ENCODE measurements around the gene RAPGEF3.

The RAPGEF3 gene

DNA sequence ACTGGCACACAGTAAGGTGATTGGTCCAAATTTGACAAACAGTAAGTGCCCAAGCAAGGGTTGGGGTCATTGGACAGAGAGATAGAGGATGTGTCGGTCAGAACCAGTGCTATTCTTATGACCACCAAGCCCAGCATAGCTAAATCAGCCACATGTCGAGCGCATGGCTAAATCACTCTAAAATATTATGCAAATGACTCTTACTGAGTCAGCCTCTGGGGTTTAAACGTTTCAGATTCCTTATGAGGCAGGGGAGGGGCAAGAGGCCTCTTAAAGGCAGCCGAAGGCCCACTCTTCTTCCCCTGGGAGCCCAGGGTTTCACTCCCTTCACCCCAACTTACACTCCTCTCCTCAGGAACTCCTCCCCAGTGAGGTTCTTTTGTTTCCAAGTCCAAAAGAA lies 32.8 kb downstream of the RAPGEF3 start:
- in situ Hi-C loops (cut with MboI; ENCODE audit: low sequenced_read_pairs): no loop called here

DNA sequence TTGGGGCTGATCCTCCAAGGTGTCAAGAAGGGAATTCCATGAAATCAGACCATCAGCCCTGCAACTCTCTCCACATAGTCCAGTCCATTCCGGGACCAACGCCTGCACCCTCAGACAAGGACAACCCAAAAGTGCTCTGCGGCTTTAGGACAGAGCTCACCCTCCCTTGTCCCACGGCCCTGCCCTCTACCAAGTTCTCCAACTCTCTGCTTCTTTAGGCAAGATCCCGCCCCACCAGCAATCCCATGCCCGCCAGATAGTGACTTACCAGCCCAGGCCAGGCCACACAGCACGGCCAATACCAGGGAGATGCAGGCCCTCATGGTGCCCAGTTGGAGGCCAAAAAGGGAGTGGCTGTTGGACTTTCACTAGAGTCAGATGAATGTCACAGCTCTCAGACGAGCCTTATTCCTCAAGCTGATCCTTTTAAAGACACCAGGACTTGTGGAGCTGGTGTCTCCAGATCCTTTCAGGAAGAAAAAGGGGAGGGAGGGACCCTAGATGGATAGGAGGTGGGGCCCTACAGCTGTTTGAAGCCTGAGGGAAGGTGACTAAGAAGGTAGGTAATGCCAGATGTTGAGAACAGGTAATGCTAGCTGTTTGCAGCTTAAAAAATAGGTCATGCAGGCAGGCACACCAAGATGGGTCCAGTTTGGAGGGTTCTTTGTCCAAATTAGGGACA lies 33.4 kb downstream of the RAPGEF3 start, which contains the start of gene ENDOU:
TSS of gene ENDOU (minus strand) at position 400 of the 682 bp plus-strand sequence. CDS start at position 323, 77 bp downstream.
- in situ Hi-C loops (cut with MboI; ENCODE audit: low sequenced_read_pairs): no loop called here

DNA sequence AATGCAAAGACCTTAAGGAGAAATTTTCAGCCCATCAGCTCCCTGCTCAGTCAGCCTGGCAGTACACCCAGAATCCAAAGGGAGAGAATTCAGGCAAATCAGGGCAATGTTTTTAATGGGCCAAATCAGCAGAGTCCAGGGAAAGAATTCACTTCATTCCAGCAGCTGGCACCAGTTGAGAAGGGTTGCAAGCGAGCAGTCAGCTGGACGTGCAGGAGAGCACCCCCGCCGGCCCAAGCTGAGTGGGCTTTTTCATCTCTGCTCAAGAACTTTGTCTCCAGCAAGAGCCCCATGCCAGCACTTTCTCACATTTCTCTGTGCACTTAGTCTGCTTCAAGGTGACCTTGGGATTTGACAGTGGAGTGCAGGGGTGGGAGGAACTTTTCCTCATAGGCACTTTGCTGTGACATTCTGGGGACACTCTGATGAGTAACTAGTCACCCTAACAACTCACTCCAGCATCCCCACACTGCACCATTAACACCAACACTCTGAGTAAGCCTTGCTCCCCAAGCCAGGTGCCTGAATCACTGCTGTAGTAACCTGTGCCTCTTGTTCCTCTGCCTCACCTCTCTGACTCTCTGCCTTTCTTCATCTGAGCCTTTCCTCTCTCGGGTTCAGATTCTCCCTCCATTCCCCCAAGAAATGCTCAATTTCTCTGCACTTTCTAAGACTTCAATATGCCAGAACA lies 35.6 kb downstream of the RAPGEF3 start:
- in situ Hi-C loops (cut with MboI; ENCODE audit: low sequenced_read_pairs): no loop called here

DNA sequence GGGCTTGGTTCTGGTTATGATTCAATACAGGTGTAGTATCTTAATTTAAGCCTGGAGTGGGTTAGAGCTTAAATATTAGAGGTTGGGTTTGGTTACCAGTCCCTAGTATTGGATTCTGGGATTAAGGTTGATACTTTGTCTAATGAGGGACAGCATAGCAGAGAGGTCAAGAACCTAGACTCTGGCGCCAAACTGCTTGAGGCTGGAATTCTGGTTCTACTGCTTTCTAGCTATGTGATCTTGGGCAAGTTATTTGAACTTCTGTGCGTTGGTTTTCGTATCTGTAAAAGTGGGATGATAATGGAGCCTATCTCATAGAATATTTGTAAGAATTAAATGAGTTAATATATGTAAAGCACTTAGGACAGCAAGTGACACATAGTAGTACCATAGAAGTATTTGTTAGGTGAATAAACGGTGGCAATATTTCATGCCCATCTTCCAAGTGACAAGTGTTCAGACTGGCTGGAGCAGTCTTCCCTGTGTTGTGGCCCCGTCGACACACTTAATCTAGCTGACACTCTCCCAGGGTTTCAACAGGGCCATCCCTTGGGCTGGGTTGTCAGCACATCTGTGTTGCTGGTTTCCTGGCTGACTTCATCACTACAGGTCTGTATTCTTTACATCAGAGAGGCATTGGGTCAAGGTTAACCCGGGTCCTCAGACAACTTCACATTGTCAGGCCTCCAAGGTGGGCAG lies 36.4 kb downstream of the RAPGEF3 start:
- in situ Hi-C loops (cut with MboI; ENCODE audit: low sequenced_read_pairs): no loop called here

DNA sequence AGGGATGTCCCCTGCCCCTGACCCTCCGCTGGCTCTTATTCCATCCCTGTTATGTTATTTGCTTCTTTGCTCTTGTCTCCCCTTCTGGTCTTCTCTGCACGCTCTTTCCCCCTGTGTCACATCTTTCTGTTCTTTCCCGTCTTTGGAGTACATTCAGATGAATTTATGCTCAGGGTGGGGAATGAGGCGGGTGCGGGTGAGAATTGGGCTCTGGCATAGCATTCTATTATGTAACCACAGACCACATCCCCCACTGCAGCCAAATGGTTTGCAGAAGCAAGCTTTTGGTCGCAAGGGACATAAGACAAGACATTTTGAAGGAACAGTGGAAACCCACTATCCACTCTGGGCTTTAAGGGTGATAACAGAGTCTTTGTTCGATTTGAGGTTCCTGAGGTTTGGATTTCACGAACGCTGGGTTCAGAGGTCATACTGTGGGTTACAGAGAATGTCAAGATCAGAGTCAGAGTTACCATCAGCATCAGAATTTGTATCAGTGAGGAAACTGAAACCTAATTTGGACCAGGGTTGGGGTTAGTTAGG lies 37.2 kb downstream of the RAPGEF3 start:
- in situ Hi-C loops (cut with MboI; ENCODE audit: low sequenced_read_pairs): no loop called here

DNA sequence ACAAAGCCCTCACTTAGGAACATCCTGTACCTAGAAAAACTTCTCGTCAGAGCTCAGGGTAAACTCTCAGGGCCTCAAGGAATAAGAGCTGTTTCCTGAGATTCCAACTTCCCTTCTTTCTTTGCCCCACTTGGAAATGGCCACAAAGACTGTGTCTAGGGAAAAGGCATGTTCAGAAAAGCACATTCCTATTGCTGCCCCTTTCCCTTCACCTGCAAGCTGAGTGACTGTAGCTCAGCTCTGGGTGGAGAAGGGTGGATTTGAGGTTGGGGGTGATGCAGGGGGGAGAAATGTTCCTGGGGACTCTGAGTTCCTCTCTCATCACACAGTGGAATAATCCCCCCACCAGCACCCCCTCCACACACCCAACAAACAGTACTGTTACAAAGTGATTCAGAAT lies 40.1 kb downstream of the RAPGEF3 start:
- in situ Hi-C loops (cut with MboI; ENCODE audit: low sequenced_read_pairs): no loop called here

DNA sequence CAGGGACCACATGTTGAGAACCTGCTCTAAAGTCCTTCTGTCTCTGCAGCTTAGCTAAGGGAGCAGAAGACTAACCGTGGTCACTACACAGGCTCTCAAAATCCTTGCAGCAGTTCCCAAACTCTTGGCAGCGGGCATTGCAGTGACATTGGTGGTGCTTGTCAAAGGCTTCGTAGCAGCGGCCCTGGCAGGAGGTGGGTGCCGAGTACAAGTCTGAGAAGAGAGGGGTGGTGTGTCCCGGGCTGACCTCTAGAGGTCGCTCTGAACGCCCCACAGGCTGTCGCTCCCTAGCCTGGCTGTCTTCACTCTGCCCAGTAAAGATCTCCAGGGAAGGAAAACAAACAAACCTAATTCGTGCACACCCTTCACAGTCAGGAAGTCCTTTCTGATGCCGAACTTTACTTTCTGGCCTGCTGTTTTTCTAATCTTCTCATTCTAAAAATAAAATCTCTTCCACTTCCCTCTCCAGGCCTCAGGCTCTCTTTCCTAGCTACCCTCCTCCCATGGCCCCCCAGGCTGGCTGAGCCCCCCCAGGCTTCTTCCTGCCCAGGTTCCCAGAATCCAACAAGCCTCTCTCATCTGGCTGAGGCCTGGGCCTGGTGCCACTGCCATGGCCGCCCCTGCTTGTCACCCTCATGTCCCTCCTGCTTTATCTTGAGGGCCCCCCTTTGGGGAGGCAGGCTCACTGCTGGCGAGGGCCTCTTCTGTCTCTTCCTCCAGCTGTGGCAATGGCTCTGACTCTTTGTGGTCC lies 41.1 kb downstream of the RAPGEF3 start:
- in situ Hi-C loops (cut with MboI; ENCODE audit: low sequenced_read_pairs): no loop called here

DNA sequence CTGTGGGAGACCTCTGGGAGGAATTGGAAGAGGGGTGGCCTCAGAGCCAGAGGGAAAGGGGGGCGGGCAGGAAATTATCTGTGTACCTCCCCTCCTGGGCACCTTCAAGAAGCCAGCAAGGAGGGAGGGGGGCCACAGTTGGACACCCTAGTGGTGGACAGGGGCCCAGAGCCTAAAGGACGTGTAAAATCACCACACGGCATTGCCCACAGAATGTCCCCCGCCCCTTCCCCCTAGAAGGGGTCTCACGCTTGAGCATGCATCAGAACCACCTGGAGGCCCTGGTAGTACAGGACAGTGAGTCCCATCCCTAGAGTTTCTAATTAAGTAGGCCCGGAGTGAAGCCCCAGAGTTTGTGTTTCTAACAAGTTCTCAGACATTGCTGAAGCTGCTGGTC lies 41.6 kb downstream of the RAPGEF3 start:
- in situ Hi-C loops (cut with MboI; ENCODE audit: low sequenced_read_pairs): no loop called here

DNA sequence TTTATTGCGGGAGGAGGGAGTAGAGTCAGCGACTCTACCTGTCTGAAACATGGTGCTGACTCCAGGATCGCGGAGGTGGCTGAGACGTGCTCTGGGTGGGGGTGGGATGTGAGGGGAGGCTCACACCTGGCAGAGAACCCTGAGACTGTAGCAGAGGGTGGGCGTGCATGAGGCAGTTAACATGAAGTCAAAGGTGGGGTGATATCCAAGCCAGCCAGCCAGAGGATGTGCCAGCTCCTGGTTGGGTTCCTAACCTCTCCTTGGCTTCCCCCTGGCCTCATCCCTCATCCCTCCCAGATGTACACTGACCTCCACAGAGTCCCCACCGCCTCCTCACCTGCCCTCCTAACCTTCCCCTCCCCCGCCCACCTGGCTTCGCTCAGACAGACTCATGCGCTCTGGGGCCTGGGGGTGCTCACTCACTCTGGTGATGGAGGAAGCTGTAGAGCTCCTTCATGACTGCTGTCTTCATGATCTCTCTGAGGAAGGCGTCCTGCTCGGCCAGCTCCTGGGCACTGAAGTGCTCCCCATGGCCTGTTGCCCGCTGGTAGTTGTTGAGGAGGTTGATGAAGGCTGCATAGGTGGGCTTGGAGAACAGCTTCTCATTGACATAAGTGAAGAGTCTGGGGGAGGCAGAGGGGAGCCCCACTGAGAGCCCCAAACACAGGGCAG lies 42.7 kb downstream of the RAPGEF3 start:
- in situ Hi-C loops (cut with MboI; ENCODE audit: low sequenced_read_pairs): no loop called here

DNA sequence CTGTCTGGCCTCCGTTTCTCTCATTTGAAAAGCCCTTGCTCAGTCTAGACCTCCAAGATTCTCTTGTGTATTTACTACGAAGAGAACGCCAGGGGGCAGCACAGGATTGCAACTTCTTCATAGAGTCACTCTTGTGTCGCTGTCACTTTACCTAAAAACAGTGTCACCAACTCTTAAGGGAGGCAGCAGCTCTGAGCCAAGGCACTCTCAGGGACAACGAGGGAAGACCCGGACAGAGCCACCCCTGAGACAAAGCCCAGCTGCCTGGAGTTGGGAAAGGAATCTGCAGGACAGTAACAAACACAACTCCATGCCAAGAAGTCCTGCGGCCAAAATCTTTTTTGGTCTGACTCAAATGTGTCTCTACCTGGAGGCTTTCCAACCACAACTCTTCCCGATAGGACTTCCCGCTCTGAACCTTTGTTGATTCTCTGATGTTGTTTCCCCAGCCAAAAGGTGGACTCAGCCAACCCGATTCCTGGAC lies 43.2 kb downstream of the RAPGEF3 start:
- in situ Hi-C loops (cut with MboI; ENCODE audit: low sequenced_read_pairs): no loop called here

DNA sequence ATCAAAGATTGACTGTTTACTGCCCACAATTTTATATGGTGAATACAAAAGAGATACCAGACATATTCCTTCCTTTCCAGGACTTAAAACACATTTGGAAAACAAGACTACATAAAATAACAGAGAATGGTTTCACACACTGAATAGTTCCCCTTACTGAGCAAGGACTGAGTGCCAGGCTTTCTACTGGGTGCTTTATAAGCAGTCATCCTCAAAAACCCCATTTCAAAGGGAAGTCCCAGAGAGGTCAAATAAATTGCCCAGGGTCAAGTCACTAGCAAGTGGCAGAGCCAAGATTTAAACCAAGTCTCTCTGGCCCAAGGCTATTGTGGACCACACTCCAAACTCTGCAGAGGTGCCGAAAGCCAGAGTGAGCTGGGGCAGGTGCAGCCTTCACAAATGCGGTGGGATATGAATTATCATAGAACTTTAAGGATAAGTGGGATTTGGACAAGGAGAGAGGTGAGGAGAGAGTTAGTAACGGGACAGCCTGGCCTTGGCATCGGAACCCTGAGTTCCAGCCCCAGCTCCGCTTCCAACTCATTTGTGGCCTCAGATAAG lies 43.8 kb downstream of the RAPGEF3 start:
- in situ Hi-C loops (cut with MboI; ENCODE audit: low sequenced_read_pairs): no loop called here

DNA sequence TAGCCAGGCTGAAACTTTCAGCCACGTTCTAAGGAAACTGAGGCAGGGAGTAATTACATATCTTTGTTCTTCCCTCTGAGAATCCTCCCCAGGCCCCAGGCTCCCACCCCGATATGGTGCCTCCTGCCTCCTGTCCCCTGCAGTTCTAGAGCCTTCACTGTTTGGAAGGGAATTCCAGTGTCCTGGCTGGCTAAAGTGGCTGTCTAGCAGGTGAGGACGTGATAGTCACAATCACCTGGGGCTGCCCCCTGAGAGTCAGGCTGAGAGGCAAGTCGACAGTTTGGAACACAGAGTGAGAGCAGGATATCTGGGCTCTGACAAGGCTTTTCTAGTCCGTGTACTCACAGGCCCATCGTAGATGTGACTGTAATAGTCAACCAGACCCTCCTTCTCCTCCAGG lies 46.5 kb downstream of the RAPGEF3 start:
- in situ Hi-C loops (cut with MboI; ENCODE audit: low sequenced_read_pairs): no loop called here

DNA sequence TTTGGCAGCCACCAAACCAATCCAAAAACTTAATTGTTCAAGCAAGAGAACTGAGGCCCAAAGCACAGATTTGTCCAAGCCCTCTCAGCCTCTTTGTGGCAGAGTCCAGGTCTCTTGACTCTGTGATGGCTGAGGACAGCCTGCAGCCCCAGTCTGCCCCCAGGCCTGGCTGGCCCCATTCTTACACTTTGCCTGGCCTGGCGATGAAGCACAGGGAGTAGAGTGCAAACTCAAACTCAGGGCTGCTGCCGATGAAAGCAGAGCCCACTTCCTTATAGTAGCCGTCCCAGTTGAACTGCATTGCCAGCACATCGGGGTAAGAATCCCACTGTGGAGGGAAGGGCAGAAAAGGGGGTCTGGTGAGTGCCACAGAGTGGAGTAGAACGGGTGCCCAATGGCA lies 47.2 kb downstream of the RAPGEF3 start:
- in situ Hi-C loops (cut with MboI; ENCODE audit: low sequenced_read_pairs): no loop called here

DNA sequence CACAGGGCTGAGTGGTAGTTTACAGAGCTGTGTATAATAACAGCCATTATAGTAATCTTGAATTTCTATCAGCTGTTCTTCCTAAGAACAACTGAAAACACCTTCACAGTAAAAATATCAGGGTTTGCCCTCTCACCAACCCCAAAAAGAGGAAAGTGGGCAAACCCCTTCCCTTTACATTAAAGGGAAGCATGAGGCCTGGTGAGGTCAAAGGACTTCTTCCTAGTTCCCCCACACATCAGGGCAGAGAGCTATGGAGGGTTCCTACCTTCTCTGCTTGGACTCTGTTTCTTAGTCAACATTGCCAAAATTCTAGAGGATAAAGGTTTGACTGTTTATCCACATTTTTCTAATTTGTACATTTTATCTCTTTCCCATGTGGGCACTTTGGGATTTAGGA lies 48.4 kb downstream of the RAPGEF3 start:
- in situ Hi-C loops (cut with MboI; ENCODE audit: low sequenced_read_pairs): no loop called here

DNA sequence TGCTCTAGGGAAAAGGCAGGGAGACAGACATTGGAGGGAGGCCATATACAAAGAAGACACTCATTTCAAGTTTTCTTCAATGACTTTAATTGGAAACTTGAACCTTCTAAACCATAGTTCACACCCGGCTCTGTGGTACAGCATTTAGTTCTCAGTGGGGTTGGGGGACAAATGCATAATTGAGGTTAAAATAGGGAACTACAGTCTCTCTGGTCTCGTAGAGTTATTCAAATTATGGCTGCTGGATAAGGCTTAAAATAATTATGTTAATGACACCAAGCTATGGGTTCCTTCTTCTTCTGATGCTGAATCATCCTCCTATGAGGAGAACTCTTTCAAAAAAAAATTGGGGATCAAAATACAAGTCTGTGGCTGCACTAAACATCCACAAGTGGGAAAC lies 49.0 kb downstream of the RAPGEF3 start:
- in situ Hi-C loops (cut with MboI; ENCODE audit: low sequenced_read_pairs): no loop called here

DNA sequence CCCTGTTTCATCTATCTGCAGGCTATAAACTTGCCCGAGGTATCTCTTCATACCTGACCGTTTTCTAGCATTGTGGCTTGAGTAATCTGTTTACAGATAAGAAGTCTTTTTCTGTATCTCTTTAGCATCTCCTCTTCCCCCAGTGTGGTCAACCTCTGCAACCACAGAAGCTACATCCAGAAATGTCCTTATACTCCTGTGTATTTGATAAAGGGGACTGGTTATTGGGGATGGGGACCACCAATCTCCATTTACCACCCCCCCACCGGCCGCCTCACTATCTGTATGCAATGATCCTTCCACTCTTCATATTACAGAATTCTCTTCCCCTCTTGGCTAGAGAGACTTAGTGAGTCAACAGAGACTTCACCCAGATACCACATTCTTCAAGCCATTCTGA lies 49.4 kb downstream of the RAPGEF3 start:
- in situ Hi-C loops (cut with MboI; ENCODE audit: low sequenced_read_pairs): no loop called here

DNA sequence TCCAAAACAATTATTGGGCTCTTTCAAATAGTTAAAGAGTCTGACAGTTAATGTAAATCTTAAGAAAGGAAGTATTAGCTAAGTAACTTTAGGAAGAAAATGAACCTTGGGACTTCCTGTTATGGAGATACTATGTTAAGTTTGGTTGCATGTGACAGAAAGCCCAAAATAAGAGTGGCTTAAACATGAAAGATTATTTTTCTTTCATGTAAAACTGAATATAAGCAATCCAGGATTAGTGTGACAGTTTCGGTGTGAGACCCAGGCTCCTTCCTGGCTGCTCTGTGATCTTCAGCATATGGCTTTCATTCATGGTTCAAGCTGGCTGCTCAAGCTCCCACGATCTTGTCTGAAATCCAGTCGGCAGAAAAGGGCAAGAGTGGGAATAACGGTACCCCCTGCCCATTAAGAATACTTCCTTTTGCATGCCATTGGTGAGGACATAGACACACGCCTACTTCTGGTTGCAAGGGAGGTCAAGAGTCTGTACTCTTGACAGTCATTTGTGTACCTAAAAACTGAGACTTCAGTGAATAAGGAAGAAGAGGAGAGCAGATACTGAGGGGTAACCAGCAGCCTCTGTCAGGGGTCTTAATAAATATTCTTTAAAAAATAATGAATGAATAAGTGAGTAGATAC lies 50.7 kb downstream of the RAPGEF3 start:
- in situ Hi-C loops (cut with MboI; ENCODE audit: low sequenced_read_pairs): no loop called here

DNA sequence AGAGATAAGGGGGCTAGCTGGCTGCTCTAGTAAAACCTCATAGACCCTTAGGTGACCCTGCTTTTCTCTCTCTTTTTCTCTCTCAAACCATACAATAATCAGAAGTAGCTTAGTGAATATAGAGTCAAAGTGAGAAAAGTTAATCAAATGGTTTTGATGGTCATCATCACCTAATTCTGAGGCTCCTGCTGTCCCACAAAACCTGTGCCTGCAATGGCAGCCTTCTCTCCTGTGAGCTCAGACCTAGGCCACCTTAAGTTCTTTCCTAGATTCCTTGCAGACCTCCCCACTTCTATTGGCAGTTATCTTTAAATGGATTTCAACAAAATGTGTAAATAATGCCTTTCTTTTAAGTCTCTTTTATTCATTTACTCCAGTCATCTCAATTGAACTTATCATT lies 51.3 kb downstream of the RAPGEF3 start:
- in situ Hi-C loops (cut with MboI; ENCODE audit: low sequenced_read_pairs): no loop called here

DNA sequence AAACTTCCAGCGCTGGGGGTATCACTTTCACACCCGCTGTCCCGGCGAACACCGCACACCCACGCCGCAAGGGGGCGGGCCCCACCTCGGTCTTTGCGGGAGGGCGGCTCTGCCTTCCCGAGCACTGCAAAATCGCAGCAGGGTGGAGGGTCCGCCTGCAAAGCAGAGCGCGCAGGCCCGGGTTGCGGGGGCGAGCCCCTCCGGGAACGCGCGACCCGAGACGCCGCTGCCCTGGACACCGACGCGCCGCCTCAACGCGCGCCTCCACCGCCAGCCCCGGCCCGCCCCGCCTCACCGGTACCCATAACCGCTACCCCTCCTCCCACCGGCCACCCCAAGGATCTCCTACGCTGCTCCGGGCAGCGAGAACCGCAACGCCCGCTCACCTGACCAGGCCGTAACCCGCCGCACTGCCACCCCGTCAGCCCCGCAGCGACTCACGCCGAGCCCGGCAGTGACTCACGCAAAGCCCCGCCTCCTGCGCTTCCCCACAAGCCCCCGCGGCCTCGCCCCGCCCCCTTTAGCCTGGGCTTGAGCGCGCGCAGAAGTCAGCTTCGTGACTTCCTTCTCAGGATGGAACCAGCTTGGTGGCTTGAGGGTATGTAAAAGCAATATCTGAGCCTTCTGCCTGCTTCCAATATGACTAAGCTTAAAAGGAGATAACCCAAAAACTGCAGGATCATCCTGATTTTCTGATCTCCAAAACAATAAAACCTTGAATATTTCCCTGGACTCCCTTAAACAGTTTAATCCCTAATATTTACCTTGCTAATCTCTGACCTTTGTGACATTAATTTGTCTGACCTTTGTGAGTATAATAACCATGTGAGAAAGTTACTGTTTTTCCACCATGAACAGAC lies 52.9 kb downstream of the RAPGEF3 start, which contains the start of gene RPAP3:
TSS of gene RPAP3 (minus strand) at position 465 of the 860 bp plus-strand sequence. CDS start 3,190 bp downstream, outside the sequence.
- in situ Hi-C loops (cut with MboI; ENCODE audit: low sequenced_read_pairs): no loop called here

All from hTERT RPE-1 (cell line).